Activated T-cell treated with anti-CD3 and anti-CD28 coated beads, Interleukin-2, amount 50 U/mL, for 4 hours (primary cell): ENCODE results near the gene FYTTD1. TPM values are rescaled to one million over a fixed set of nuclear protein-coding genes. Genes with fewer than 3 reads are reported as not detected.
"Not testable (repeated sequence)": the region's sequence is repeated elsewhere in the genome, so short reads cannot be mapped to it uniquely, and the experiment has no call there.

Experiments
- ATAC-seq, 2 donors: fragments of 200-7000 bp; cut with Tn5 transposase; one replicate each; pipeline ENCODE4 v1.10.0; 2021
- DNase-seq: peaks from one replicate; pipeline ENCODE4 v3.0.0-alpha.2; 2020
- H3K27me3 Mint-ChIP-seq: one replicate; pipeline ENCODE4 v1.8.0; 2021; ENCODE audit warnings: low read depth, mixed read lengths
- H3K36me3 Mint-ChIP-seq: one replicate; pipeline ENCODE4 v1.8.0; 2022; ENCODE audit warnings: mixed read lengths; ENCODE audit not compliant: insufficient read depth
- H3K4me1 Mint-ChIP-seq: one replicate; pipeline ENCODE4 v1.8.0; 2021; ENCODE audit warnings: low read depth, mixed read lengths
- H3K4me3 Mint-ChIP-seq: one replicate; pipeline ENCODE4 v1.8.0; 2021; ENCODE audit warnings: mild to moderate bottlenecking, moderate library complexity, mixed read lengths
- H3K9me3 Mint-ChIP-seq: one replicate; pipeline ENCODE4 v1.8.0; 2021; ENCODE audit warnings: mixed read lengths
- total RNA-seq, 3 donors: library from RNA; stranded (reverse); gene quantifications; one replicate each; pipeline ENCODE4 v1.2.1, GENCODE V29; 2021

The FYTTD1 gene
- total RNA-seq, 3 donors from 2014 or later = 40.8 to 46.5 (median 43.3) TPM

DNA sequence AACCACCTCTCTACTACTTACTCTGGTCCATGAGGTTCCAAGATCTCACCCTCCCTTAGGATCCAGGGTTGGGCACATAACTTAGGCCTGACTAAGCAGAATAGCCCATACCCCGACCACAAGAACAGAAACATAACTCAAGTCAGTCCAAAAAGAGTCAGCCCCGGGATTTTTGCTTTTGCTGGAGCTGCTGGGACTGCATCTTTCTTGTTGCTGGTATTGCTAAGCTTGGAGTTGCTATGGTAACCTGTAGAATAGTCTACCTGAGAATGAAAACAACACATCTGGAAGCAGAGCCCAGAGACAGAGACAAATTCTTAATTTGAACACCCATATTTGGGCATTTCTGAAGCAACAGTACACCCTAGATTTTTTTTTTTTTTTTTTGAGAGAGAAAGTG, 19.5 kb upstream of the FYTTD1 start:
- Mint-ChIP-seq H3K4me3 (no peak overlapping the region), H3K4me1 (peaks cover 33% of the 10 kb centered on the region), H3K9me3 (no peaks in the 10 kb centered on the region), H3K27me3 (no peaks in the 10 kb centered on the region), H3K36me3 (peaks cover 14% of the 10 kb centered on the region)
- DNase-seq = no peak
- no peak for ATAC-seq

DNA sequence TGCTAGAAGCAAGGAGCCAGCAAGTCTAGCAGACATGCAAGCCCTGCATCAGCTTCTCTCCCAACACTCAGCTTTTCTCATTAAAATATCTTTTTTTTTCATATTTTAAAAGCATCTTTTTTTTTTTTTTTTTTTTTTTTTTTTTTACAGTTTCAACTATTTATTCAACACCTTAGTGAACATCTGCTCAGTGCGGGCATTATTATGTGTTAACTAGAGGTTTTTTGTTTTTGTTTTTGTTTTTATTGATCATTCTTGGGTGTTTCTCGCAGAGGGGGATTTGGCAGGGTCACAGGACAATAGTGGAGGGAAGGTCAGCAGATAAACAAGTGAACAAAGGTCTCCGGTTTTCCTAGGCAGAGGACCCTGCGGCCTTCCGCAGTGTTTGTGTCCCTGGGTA, 18.9 kb upstream of the FYTTD1 start:
- H3K4me3 Mint-ChIP-seq = not testable (repeated sequence)

DNA sequence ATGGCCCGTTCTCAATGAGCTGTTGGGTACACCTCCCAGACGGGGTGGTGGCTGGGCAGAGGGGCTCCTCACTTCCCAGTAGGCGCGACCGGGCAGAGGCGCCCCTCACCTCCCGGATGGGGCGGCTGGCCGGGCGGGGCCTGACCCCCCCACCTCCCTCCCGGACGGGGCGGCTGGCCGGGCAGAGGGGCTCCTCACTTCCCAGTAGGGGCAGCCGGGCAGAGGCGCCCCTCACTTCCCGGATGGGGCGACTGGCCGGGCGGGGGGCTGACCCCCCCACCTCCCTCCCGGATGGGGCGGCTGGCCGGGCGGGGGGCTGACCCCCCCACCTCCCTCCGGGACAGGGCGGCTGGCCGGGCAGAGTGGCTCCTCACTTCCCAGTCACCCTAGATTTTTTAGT, 18.2 kb upstream of the FYTTD1 start:
- Mint-ChIP-seq H3K36me3 (peaks cover 14% of the 10 kb centered on the region), H3K4me1 (peaks cover 43% of the 10 kb centered on the region)
- not testable (repeated sequence) for H3K4me3 Mint-ChIP-seq, ATAC-seq, H3K9me3 Mint-ChIP-seq, DNase-seq, H3K27me3 Mint-ChIP-seq

More for the DNA sequence above, 18.9 kb upstream of the FYTTD1 start:
- H3K9me3 Mint-ChIP-seq, H3K27me3 Mint-ChIP-seq, ATAC-seq, DNase-seq: not testable (repeated sequence)
- Mint-ChIP-seq H3K36me3 (peaks cover 14% of the 10 kb centered on the region), H3K4me1 (peaks cover 38% of the 10 kb centered on the region)

DNA sequence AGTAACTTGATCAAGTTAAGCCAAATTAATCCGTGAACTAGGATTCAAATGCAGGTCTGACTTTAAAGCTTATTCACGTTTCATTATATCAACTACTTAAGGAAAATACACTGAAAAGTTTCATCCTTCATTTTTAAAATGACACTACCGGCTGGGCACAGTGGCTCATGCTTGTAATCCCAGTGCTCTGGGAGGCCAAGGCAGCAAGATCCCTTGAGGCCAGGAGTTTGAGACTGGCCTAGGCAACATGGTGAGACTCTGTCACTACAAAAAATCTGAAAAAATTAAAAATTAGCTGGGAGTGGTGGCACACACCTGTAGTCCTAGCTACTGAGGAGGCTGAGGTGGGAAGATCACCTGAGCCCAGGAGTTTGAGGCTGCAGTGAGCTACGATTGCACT, 16.6 kb upstream of the FYTTD1 start:
- peaks cover 14% of the 10 kb centered on the region for H3K36me3 Mint-ChIP-seq
- no peak for DNase-seq
- H3K4me1 Mint-ChIP-seq = peaks cover 51% of the 10 kb centered on the region
- no peak overlapping the region for H3K4me3 Mint-ChIP-seq
- no peaks in the 10 kb centered on the region for H3K27me3 Mint-ChIP-seq
- no peak for ATAC-seq
- no peaks in the 10 kb centered on the region for H3K9me3 Mint-ChIP-seq

DNA sequence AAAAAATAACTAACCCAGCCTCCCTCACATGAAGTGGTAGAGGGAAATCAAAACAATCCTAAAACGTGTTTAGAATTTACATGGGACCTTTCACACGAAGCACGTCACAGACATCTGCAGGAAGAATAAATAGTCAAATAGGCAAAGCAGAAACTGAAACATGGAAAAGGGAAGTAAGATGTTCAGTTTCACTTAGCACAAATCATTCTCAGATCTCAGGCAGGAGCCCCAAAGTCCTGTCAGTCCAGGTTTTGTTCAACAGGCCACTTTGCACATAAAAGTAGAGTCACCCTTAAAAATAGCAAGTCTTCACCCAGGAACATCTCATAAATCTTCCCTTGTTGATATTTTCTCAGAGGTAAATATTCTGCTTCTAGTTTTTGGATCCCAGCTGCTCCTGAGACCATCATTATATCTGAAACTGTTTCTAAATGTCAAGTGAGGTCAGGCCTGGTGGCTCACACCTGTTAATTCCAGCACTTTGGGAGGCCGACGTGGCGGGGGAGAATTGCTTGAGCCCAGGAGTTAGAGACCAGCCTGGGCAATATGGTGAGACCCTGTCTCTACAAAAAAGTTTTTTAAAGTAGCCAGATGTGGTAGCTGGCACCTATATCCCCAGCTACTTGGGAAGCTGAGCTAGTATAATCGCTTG, 14.9 kb upstream of the FYTTD1 start:
- Mint-ChIP-seq H3K4me3 (peak overlapping the region; percentile 69), H3K27me3 (no peaks in the 10 kb centered on the region), H3K36me3 (peaks cover 7% of the 10 kb centered on the region), H3K4me1 (peaks cover 45% of the 10 kb centered on the region), H3K9me3 (no peaks in the 10 kb centered on the region)
- ATAC-seq (no peak), DNase-seq (no peak)

DNA sequence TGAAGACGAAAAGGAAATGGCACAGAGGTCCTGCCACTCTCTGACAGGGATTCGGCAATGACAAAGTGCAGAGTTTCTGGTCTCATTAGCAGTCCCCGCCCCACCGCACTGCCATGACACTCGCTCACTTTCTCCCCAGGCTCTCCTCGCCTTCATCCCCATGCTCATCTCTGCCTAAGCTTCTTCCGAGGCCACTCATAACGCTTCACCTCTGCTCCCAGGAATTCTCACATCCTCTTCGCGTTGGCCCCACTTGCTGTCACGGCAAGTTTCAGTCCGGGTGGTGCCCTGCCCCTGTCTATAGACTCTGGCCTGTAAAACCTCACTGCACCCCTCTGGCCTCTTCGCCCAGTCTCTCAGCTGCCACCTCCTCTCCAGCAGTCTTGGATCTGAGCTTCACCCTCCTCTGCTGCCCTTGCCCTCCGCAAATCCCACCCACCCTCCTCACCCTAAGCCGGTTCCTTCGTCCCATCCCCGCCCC, 13.6 kb upstream of the FYTTD1 start:
- ATAC-seq (peak; percentile 27 to 28), DNase-seq (peak; percentile 28)
- Mint-ChIP-seq H3K4me1 (peaks cover 37% of the 10 kb centered on the region), H3K36me3 (peaks cover 4% of the 10 kb centered on the region), H3K27me3 (no peaks in the 10 kb centered on the region), H3K4me3 (peak overlapping the region; percentile 94), H3K9me3 (no peaks in the 10 kb centered on the region)

DNA sequence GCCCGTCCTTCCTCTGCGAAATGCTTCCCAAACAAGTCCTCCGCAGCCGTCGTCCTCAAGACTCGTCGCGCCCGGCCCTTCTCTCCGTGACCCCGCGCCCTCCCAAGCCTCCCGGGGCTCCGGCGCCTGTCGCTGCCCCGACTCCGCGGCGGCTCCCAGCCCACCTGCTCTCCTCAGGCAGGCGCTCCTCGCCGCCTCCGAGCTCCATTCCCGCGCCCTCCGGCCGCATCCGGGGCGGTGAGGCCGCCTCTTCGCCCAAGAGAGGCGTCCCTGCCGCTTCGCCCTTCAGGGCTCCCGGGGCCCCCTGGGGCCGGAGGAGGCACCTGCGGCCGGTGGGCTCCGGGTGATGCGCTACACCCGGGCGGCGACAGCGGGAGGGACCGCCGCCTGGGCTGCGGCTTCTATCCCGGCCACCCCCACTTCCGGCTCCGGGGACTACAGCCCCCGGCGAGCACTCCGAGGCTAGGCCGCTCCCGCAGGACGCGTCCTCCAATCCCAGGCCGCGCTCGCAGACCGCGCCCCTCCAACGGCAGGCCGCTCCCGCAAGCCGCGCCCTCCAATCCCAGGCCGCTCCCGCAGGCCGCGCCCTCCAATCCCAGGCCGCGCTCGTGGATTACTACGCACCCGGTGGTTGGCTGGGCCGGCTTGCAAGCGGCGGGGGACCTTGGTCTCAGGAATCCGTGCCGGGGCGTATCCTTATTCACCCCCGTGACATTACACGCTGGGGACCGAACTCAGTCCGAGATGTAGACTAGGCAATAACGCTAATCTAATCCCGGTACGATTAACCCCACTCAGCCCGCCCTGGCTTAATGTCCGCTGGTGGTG, 13.0 kb upstream of the FYTTD1 start, which contains the start of gene RUBCN:
Gene RUBCN, minus strand, starts transcription at position 414 of the 828 bp plus-strand sequence. Its CDS starts 185 bp downstream, at position 229.
- peaks cover 37% of the 10 kb centered on the region for H3K4me1 Mint-ChIP-seq
- peak; percentile 97 for ATAC-seq

DNA sequence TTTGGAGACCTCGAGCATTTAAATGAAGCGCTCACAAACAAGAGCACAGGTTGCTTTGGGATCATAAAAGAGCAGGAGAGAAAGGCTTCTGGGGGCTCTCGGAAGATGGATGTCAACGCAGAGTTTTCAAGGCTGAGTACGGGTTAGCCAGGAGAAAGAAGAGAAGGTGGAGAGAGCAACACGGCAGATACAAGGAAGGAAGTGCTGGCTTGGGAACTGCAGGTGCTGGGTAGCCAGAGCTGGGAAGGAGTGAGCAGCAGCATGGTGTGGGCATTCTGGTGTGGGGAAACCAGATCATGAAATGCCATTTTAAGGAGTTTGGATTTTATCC, 12.4 kb upstream of the FYTTD1 start:
- no peak for ATAC-seq
- Mint-ChIP-seq H3K27me3 (no peaks in the 10 kb centered on the region), H3K36me3 (peaks cover 2% of the 10 kb centered on the region), H3K9me3 (no peaks in the 10 kb centered on the region), H3K4me3 (peak overlapping the region; percentile 94), H3K4me1 (peaks cover 34% of the 10 kb centered on the region)
- no peak for DNase-seq

More for the DNA sequence above, 13.0 kb upstream of the FYTTD1 start, which contains the start of gene RUBCN:
- peak; percentile 86 for DNase-seq
- Mint-ChIP-seq H3K9me3 (no peaks in the 10 kb centered on the region), H3K4me3 (peak within 1 kb of the TSS; percentile 94), H3K27me3 (no peaks in the 10 kb centered on the region), H3K36me3 (peaks cover 2% of the 10 kb centered on the region)

DNA sequence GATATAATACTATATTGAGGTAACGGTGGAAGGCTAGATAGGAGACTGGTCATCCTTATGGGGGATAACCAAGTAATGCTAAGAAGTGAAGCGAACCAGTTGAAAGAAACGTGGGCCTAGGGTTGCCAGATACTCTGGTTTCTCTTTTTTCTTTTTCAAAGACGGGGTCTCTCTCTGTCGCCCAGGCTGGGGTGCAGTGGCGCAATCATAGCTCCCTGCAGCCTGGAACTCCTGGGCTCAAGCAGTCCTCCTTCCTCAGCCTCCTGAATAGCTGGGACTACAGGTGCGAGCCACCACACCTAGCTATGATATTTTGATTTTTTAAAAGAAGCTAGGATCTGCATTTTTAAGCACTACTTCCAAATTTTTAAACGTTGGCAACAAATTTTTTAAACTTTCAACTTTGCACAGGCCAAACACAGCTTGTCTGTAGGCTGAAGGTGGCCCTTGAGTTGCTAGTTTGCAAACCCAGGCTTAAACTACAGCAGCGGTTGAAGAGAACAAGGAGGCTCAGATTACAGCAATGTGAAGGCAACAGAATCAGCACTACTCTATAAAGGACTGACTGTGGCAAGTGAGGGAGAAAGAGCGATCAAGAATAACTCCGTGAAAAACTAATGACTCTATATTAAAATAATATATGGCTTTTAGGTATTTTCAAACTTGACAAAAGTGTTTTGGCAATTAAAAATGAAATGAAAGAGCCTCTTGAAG, 11.8 kb upstream of the FYTTD1 start:
- ATAC-seq = no peak
- no peak for DNase-seq
- Mint-ChIP-seq H3K4me1 (peaks cover 33% of the 10 kb centered on the region), H3K36me3 (peaks cover 2% of the 10 kb centered on the region), H3K4me3 (peak overlapping the region; percentile 94), H3K9me3 (no peaks in the 10 kb centered on the region), H3K27me3 (no peaks in the 10 kb centered on the region)

DNA sequence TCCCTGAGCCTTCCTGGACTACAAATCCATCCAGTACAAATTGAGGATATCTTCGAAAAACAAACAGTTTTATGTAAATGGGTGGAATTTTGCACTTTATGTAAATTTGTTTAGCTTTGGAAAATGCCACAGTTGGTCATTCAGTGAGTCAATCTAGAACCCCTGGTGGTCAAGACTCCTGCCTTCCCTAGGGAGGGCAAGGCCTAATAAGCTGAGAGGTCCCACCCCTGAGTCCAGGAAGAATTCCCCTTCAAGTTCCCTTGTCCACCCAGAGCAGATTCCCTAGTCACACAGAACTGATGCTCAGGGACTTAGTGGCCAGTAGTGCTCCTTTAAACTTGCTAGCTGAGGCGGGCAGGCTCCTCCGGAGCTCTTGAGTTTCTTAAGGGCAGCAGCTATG, 6.9 kb upstream of the FYTTD1 start:
- ATAC-seq (no peak), DNase-seq (no peak)
- Mint-ChIP-seq H3K27me3 (no peaks in the 10 kb centered on the region), H3K4me1 (no peaks in the 10 kb centered on the region), H3K4me3 (no peak overlapping the region), H3K36me3 (no peaks in the 10 kb centered on the region), H3K9me3 (no peaks in the 10 kb centered on the region)

DNA sequence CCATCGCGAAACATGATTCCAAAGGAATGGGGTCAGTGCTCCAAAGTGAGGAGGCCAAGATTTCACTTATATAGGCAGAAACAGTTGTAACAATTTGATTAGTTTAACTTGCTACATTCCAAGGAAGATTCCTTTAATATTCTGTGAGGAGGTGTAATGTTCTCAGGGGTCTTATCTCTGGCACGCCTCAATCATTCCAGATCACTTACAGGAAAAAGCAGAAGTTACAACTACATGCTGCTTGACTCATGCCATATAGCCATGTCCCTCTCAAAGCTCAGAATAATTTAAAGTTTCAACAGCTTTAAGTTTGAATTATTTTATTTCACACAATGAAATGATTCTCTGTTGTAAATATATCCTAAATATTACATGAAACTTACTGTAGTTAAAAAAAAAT, 3.5 kb upstream of the FYTTD1 start:
- ATAC-seq (no peak), DNase-seq (no peak)
- Mint-ChIP-seq H3K27me3 (no peaks in the 10 kb centered on the region), H3K9me3 (no peaks in the 10 kb centered on the region), H3K36me3 (no peaks in the 10 kb centered on the region), H3K4me3 (no peak overlapping the region), H3K4me1 (peaks cover 16% of the 10 kb centered on the region)

DNA sequence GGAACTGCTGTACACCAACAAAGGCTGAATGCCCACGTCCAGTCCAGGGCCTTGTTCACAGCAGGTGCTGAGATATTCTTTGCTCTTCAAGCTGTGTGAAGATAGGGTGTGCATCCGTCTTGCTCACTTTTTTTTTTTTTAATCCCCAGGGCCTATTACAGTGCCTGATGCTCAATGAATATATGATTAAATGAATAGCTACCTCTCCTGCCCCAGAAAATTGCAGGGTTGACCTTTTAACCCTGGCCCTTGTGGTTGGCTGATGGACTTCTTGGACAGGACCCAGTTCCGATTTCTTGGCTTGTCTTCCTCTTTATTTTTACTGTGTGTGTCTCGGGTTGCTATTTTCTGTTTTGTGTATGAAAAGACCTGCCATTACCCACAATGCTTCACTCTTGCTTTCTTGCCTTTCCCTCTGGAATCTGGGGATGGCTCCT, 2.9 kb upstream of the FYTTD1 start:
- Mint-ChIP-seq H3K36me3 (no peaks in the 10 kb centered on the region), H3K4me1 (peaks cover 19% of the 10 kb centered on the region), H3K27me3 (no peaks in the 10 kb centered on the region), H3K4me3 (no peak overlapping the region), H3K9me3 (no peaks in the 10 kb centered on the region)
- ATAC-seq (no peak), DNase-seq (no peak)

DNA sequence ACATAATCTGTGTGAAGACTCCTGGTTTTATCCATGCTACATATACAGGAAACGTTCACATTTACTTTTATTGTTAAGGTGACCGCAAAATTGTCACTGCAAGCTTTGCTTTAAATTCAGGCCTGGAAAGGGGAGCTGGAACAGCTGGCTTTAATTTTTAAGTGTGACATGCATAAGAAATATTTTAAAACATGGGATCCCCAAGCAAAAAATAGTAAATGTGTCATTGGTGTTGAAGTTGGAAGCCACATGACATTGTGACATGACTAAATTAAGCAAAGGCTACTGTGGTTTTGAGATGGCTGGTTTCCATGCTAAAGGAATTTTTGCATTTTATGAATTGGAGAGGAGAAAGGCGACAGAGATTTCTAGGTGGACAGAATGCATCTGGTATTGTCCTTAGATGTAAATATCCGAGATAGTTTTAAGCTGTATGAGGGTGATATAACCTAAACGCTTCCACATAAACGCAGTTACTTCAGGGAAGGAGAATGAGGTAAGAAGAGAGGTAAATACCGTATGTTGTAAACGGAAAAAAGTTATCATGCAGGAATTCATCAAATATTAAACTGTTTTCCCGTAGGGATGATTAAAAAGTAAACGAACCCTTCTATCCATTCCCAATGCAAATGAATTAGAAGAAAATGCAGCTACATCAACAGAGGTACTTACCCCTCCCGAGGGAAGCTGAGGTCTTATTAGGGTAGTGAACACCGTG, 927 bp upstream of the FYTTD1 start:
- no peaks in the 10 kb centered on the region for H3K36me3 Mint-ChIP-seq
- H3K4me1 Mint-ChIP-seq = peaks cover 34% of the 10 kb centered on the region
- peak overlapping the region; percentile 92 for H3K4me3 Mint-ChIP-seq
- H3K27me3 Mint-ChIP-seq = no peaks in the 10 kb centered on the region
- no peaks in the 10 kb centered on the region for H3K9me3 Mint-ChIP-seq
- ATAC-seq = no peak
- DNase-seq = no peak

DNA sequence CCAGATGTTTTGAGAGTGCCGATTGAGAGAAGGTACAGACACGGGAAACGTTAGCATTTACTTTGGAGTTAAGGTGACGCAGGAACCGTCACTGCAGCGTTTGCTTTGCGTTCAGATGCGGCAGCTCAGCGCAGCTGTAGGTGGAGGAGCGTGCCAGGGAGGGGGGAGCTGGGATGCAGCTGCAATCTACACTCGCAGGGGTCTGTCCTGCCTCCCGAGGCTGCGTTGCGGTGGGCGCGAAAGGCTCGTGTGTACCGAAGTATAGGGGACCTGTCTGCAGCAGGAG, 425 bp upstream of the FYTTD1 start:
- Mint-ChIP-seq H3K27me3 (no peaks in the 10 kb centered on the region), H3K36me3 (no peaks in the 10 kb centered on the region), H3K9me3 (no peaks in the 10 kb centered on the region), H3K4me3 (peak overlapping the region; percentile 92), H3K4me1 (peaks cover 39% of the 10 kb centered on the region)
- DNase-seq (no peak), ATAC-seq (peak; percentile 61 to 62)
